22Rv1 (cell line): Measurements from ENCODE around the gene AGRN.

Experiments used
- H3K27ac ChIP-seq: fragments of 450-650 bp; 2 replicates; pipeline ENCODE4 v1.5.1; 2017
- CTCF ChIP-seq: fragments of 450-650 bp; IDR thresholded peaks from 2 replicates; pipeline ENCODE4 v1.5.1; 2017; ENCODE audit warnings: mild to moderate bottlenecking
- ZFX ChIP-seq: fragments of 450-650 bp; IDR thresholded peaks from 2 replicates; pipeline ENCODE4 v1.6.1; 2017; ENCODE audit warnings: antibody characterized with exemption, borderline replicate concordance

AGRN gene

DNA sequence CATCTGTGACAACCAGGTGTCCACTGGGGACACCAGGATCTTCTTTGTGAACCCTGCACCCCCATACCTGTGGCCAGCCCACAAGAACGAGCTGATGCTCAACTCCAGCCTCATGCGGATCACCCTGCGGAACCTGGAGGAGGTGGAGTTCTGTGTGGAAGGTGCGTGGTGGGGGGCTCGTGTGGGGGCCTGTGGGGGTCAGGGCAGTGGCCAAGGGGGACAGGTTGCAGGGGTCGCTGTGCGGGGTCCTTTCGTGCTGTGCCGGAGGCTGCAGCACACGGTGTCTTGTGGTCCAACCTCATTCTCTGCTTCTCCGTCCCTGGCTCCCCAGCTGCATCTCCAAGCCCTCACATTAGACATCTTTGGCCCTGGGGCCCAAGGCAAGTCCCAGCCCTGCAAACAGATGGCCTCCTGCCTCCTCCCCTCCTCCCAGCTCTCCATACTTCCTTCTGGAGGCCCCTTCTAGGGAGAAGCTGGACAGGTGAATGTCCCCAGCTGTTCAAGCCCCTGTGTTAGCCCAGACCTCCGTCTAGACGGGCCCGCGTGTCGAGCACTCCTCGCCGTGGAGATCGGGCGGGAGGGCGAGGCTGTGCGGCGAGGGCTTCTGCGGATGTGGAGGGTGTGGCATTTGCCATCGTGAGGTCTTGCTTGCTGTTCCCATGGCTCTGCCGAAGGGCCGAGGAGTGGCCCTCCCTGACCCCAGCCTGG lies 2.5 kb downstream of the AGRN start:
- TF ChIP-seq ZFX, result no peak
- TF ChIP-seq CTCF, result no peak
- no peak overlapping the region for H3K27ac ChIP-seq

GRCh38 chr1:1023700-1024099 lies 3.8 kb downstream of the AGRN start:
- no peak for TF ChIP-seq ZFX
- no peak for TF ChIP-seq CTCF
- H3K27ac ChIP-seq, result no peak overlapping the region

- TF ChIP-seq CTCF (no peak), ZFX (no peak)
- H3K27ac ChIP-seq, result peak overlapping the region; percentile 53
Observed at GRCh38 chr1:1024149-1024770, 4.3 kb downstream of the AGRN start.

DNA sequence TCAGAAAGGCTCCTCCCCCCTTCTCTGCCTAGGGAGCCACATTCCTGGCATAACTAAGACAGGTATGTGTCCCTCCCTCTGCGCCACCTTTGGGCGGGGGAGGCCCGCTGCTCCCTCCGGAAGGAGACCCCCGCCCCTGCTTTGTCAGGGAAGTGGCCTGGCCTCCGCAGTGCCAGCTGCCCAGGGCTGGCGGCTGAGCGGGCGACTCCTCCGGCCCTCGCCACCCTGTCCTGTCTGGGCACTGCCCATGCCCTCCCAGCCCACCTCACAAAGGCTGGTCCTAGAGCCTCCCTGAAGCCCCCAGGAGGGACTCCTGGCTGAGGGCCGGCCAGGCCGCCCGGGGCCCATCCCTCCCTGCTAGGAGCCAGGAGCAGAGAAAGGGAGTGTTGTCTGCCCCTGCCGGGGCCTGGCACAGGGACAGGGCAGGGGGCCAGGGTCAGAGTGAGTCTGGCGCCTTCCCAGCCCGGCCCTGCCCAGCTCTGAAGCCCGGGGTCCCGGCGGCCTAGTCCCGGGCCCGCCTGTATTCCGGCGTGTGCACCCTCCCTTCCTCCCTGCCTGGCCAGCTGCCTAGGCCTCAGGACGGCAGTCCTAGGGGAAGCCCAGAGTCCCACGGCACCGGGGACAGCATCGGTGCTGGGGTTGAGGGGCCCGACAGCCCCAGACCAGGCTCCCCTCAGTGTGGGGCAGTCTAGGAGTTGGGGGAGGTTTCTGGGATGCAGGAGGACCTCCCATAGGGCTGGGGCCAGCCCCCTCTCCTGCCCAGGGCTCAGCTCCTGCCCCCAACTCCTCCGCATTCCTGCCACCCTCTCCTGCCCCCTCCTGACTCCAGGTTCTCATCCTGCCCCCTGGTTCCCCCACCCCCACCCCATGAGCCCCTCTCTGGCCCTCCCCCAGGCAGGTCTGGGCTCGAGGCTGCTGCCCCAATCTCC lies 5.1 kb downstream of the AGRN start:
- TF ChIP-seq ZFX (no peak), CTCF (no peak)
- H3K27ac ChIP-seq, result peak overlapping the region; percentile 53

DNA sequence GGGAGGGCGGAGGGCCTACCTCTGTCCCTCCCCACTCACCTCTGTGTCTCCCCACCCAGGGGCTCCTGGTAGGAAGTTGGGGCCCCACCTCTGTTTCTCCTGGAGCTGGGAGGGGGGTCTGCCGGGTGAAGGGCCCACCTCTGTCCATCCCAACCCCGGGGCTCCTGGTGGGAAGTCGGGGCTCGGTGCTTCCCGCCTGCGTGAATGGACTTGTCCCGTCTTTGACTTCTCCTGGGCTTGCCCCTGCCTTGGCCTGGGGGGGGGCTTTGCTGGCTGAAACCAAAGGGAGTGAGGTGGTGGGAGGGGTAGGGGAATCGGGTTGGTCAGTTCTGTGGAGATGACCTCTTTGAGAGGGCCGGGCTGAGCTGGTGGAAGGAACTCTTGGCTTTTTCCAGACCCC lies 5.8 kb downstream of the AGRN start:
- no peak overlapping the region for H3K27ac ChIP-seq
- TF ChIP-seq ZFX, result no peak
- TF ChIP-seq CTCF, result no peak

DNA sequence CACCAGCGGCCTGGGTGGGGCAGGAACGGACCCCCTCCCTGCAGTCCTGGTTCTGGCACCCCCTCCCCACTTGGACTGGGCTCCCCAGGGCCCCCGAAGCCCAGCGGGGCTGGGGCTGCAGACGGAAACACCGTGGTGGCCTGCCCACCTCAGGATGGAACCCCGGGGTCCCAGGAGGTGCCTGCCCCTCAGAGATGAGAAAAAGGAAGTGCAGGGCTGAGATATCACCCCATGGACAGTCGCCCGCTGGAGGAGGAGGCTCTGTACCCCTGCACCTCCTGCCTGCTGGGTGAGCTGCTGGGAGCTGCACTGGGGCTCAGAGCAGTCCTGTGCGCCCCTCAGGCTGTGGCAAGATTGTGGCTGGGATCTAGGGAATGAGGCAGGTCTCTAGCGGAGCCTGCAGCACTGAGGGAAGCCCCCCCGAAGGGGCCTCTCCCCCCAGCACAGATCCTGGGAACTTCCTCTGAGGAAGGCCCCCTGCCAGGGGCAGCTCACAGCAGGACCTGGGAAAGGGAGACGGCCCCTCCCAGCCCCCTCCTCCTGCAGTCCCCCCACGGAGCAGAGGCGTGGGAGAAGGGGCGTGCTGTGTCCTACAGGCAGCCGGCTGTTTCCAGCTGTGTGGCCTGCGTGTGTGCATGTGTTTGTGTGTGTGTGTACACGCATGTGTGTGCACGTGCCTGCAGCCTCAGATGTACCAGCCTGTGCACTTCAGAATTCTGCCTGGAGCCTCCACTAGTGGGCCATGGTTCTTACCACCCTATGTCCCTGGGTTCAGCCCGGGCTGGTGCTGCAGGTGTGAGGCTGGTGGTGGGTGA lies 6.9 kb downstream of the AGRN start:
- H3K27ac ChIP-seq, result no peak overlapping the region
- TF ChIP-seq ZFX, result no peak
- no peak for TF ChIP-seq CTCF
